ENCODE measurements around the gene ODF4. TPM values are rescaled to one million over a fixed set of nuclear protein-coding genes. Genes with fewer than 3 reads are reported as not detected.
A peak's percentile ranks its signal among the peaks of the same experiment; 100 is the strongest.
"Not testable (repeated sequence)": the region's sequence is repeated elsewhere in the genome, so short reads cannot be mapped to it uniquely, and the experiment has no call there.

ODF4 gene
- total and polyA plus RNA-seq, 7 donors = not detected

GRCh38 chr17:8376271-8377067 lies 36.8 kb downstream of the ODF4 start, which contains the start of gene KRABD2:
TSS of gene KRABD2 (minus strand) at chr17:8376704.
- peak within 1 kb of the TSS; percentile 87 for H3K4me3 ChIP-seq
- 0 to 1% (median 1%) methylated on average over 40 to 41 of the region's 41 CpGs for WGBS, 3 donors
- H3K36me3 ChIP-seq (ENCODE audit: insufficient read depth in 1 of 2, low read depth in 1 of 2) = peaks cover 12 to 46% of the 10 kb centered on the region in 2 donors
- H3K9me3 ChIP-seq = no peaks in the 10 kb centered on the region
- peak within 1 kb of the TSS; percentile 85 for H3K27ac ChIP-seq
- DNase-seq = peak; percentile 91 to 96
- intact Hi-C loops (cut with DNase I) = no loop called here
- H3K27me3 ChIP-seq (ENCODE audit: insufficient read depth in 3 of 3, low read length in 2 of 3) = no peaks in the 10 kb centered on the region
- peak; percentile 47 for TF ChIP-seq CTCF (IDR thresholded peaks at IDR 0.05)
- peaks cover 36% of the 10 kb centered on the region for H3K4me1 ChIP-seq
- peak; percentile 97 to 99 (median 98) for ATAC-seq

- Histone ChIP-seq H3K4me1 (peaks cover 34% of the 10 kb centered on the region), H3K27me3 (ENCODE audit: insufficient read depth in 3 of 3, low read length in 2 of 3) (no peaks in the 10 kb centered on the region), H3K9me3 (no peaks in the 10 kb centered on the region), H3K4me3 (peak overlapping the region; percentile 87), H3K27ac (peak overlapping the region; percentile 85), H3K36me3 (ENCODE audit: insufficient read depth in 1 of 2, low read depth in 1 of 2) (peaks cover 16 to 51% of the 10 kb centered on the region in 2 donors)
- WGBS, 3 donors = 83 to 90% (median 89%) methylated on average over 4 of the region's 4 CpGs
- intact Hi-C loops (cut with DNase I) = no loop called here
- DNase-seq = no peak
- no peak for TF ChIP-seq CTCF (IDR thresholded peaks at IDR 0.05)
- no peak for ATAC-seq
Measured at GRCh38 chr17:8377422-8377821, 37.8 kb downstream of the ODF4 start.

- DNase-seq; H3K4me3 ChIP-seq; ATAC-seq; H3K27me3 ChIP-seq (ENCODE audit: insufficient read depth in 3 of 3, low read length in 2 of 3); intact Hi-C loops (cut with DNase I); H3K27ac ChIP-seq; H3K9me3 ChIP-seq: not testable (repeated sequence)
- 77 to 85% (median 79%) methylated on average over 8 of the region's 8 CpGs for WGBS, 3 donors
- Histone ChIP-seq H3K36me3 (ENCODE audit: insufficient read depth in 1 of 2, low read depth in 1 of 2) (peaks cover 16 to 51% of the 10 kb centered on the region in 2 donors), H3K4me1 (peaks cover 33% of the 10 kb centered on the region)
Measured at GRCh38 chr17:8378117-8378516, 38.5 kb downstream of the ODF4 start.

- ATAC-seq (no peak), DNase-seq (no peak)
- Histone ChIP-seq H3K9me3 (no peaks in the 10 kb centered on the region), H3K4me1 (peaks cover 31% of the 10 kb centered on the region), H3K4me3 (no peak overlapping the region), H3K27ac (no peak overlapping the region), H3K36me3 (ENCODE audit: insufficient read depth in 1 of 2, low read depth in 1 of 2) (peaks cover 16 to 51% of the 10 kb centered on the region in 2 donors), H3K27me3 (ENCODE audit: insufficient read depth in 3 of 3, low read length in 2 of 3) (no peaks in the 10 kb centered on the region)
- no peak for TF ChIP-seq CTCF (IDR thresholded peaks at IDR 0.05)
- intact Hi-C loops (cut with DNase I) = no loop called here
- 42 to 57% (median 54%) methylated on average over 3 of the region's 3 CpGs for WGBS, 3 donors
Measured at GRCh38 chr17:8380049-8380448, 40.4 kb downstream of the ODF4 start.

- ATAC-seq (peak in 2 of 4 donors; percentile 1 to 2), DNase-seq (no peak)
- Histone ChIP-seq H3K27me3 (ENCODE audit: insufficient read depth in 3 of 3, low read length in 2 of 3) (no peaks in the 10 kb centered on the region), H3K36me3 (ENCODE audit: insufficient read depth in 1 of 2, low read depth in 1 of 2) (peaks cover 16 to 48% of the 10 kb centered on the region in 2 donors), H3K9me3 (no peaks in the 10 kb centered on the region), H3K4me1 (peaks cover 18% of the 10 kb centered on the region), H3K4me3 (peak overlapping the region; percentile 71), H3K27ac (peak overlapping the region; percentile 79)
- intact Hi-C loops (cut with DNase I) = no loop called here
- no peak for TF ChIP-seq CTCF (IDR thresholded peaks at IDR 0.05)
- WGBS, 3 donors = 14 to 17% (median 15%) methylated on average over 27 of the region's 27 CpGs
Measured at GRCh38 chr17:8382052-8382879, 42.6 kb downstream of the ODF4 start.

Data from psoas muscle (tissue), 8 donors.